Panc1 (cell line): ENCODE data around the gene MYL9.

Source experiments
- SIN3A ChIP-seq: IDR thresholded peaks from 2 replicates; pipeline ENCODE4 v1.6.1; 2012; ENCODE audit warnings: low read depth, mild to moderate bottlenecking, low read length, moderate library complexity, borderline replicate concordance; ENCODE audit not compliant: insufficient read depth
- TCF7L2 ChIP-seq: IDR thresholded peaks from 2 replicates; pipeline ENCODE4 v1.6.1; 2011; ENCODE audit warnings: mild to moderate bottlenecking, low read depth, low read length, inconsistent platforms
- TF ChIP-seq, protein P1 (sequence below): fragments of 450-650 bp; IDR thresholded peaks from 2 replicates; pipeline ENCODE4 v1.5.1; 2017; ENCODE audit warnings: mild to moderate bottlenecking
- TF ChIP-seq, protein P2 (sequence below), 2 experiments: IDR thresholded peaks; 2 replicates each; pipeline ENCODE4 v1.6.1; 2011 to 2012; ENCODE audit warnings: low read depth in 2 of 2, control low read depth in 1 of 2, low read length in 1 of 2, mild to moderate bottlenecking in 1 of 2, moderate library complexity in 1 of 2; ENCODE audit not compliant: insufficient read depth in 1 of 2

DNA sequence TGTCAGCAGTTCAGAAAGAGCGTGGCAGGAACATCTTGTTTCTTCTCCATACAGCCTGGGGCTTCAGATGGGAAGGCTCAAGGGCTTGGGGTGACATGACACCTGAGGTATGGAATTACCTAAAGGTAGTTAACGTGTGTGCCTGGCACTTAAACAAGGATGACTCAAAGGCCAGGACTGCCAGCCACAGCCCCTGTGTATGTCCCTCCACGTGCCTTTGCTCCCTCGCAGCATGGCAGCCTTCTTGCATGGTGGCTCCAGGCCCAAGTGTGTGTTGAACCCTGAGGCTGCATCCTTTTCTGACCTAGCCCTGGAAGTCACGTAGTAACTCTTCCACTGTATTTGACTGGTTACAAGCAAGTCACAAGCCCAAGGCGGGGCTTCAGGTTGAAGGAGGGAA lies 33.6 kb upstream of the MYL9 start:
- TF ChIP-seq, protein P1, sequence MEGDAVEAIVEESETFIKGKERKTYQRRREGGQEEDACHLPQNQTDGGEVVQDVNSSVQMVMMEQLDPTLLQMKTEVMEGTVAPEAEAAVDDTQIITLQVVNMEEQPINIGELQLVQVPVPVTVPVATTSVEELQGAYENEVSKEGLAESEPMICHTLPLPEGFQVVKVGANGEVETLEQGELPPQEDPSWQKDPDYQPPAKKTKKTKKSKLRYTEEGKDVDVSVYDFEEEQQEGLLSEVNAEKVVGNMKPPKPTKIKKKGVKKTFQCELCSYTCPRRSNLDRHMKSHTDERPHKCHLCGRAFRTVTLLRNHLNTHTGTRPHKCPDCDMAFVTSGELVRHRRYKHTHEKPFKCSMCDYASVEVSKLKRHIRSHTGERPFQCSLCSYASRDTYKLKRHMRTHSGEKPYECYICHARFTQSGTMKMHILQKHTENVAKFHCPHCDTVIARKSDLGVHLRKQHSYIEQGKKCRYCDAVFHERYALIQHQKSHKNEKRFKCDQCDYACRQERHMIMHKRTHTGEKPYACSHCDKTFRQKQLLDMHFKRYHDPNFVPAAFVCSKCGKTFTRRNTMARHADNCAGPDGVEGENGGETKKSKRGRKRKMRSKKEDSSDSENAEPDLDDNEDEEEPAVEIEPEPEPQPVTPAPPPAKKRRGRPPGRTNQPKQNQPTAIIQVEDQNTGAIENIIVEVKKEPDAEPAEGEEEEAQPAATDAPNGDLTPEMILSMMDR: no peak
- TF ChIP-seq SIN3A: no peak
- no peak for TF ChIP-seq TCF7L2
- TF ChIP-seq, protein P2, sequence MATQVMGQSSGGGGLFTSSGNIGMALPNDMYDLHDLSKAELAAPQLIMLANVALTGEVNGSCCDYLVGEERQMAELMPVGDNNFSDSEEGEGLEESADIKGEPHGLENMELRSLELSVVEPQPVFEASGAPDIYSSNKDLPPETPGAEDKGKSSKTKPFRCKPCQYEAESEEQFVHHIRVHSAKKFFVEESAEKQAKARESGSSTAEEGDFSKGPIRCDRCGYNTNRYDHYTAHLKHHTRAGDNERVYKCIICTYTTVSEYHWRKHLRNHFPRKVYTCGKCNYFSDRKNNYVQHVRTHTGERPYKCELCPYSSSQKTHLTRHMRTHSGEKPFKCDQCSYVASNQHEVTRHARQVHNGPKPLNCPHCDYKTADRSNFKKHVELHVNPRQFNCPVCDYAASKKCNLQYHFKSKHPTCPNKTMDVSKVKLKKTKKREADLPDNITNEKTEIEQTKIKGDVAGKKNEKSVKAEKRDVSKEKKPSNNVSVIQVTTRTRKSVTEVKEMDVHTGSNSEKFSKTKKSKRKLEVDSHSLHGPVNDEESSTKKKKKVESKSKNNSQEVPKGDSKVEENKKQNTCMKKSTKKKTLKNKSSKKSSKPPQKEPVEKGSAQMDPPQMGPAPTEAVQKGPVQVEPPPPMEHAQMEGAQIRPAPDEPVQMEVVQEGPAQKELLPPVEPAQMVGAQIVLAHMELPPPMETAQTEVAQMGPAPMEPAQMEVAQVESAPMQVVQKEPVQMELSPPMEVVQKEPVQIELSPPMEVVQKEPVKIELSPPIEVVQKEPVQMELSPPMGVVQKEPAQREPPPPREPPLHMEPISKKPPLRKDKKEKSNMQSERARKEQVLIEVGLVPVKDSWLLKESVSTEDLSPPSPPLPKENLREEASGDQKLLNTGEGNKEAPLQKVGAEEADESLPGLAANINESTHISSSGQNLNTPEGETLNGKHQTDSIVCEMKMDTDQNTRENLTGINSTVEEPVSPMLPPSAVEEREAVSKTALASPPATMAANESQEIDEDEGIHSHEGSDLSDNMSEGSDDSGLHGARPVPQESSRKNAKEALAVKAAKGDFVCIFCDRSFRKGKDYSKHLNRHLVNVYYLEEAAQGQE (IDR thresholded peaks at IDR 0.05; ENCODE audit: insufficient read depth in 1 of 2, low read depth in 2 of 2, low read length in 1 of 2): no peak
